Kidney tubule cell (primary cell): ENCODE results near the gene NUBP2.

Experiments
- DNase-seq: peaks from one replicate; pipeline ENCODE4 v3.0.0-alpha.2; 2018; ENCODE audit warnings: low spot score

The NUBP2 gene

DNA sequence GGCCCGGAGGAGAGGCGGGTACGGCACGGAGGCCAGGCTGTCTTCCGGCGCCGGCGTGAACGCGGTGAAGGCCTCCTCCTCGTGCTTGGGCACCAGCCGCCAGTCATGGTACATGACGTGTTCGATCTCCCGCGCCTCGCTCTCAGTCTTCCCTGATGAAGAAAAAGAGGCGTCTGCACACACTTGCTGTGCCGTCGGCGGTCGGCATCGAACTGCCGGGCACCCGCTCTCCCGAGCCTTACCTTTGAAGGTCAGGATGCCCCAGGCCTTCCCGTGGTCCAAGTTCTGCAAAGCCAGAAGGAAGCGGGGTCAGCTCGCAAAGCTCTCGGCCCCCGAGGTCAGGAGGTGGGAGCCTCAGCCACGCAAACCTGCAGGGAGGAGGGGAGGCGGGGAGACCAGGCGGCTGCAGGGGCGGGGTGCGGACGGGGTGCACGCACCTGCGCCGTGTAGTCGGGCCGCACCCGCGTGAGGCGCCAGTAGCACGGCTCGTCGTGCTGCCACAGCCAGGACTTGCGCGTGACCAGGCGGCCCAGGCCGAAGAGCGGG lies 10.3 kb upstream of the NUBP2 start, which contains the start of gene EME2:
Gene EME2, plus strand, starts transcription at position 449 of the 546 bp plus-strand sequence. CDS start 418 bp downstream, outside the sequence.
- peak; percentile 56 for DNase-seq

DNA sequence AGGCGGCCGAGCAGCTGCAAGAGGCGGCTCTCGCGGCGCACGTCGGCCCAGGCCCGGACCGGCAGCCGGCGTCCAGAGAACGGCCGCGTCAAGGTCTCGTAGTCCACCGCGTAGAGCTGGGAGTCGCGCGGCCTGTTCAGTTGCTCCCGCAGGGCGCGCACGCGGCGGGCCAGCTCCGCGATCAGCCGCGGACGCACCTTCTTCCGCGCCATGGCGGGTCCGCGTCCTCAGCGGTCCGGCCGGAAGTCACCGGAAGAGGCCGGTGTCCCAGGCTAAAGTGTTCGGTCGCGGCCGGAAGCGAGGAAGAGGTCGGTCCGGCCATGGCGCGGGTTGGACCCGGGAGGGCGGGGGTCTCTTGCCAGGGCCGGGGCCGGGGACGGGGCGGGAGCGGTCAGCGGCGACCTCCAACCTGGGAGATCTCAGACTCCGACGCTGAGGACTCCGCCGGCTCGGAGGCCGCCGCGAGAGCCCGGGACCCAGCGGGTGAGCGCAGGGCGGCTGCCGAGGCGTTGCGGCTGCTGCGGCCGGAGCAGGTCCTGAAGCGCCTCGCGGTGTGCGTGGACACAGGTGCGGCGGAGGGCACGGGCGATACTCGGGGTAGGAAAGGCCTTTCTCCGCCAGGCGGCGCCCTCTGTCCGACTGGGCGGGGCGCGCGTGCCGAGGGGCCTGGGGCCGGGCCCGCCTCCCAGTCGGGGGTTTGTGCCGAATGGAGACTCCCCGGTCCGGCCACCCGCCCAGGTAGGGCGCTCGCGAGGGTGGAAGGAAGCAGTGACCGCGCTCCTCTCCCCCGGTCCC lies 9.7 kb upstream of the NUBP2 start, which contains the start of gene MRPS34:
Gene MRPS34, minus strand, starts transcription at position 227 of the 795 bp plus-strand sequence. Its CDS starts 15 bp downstream, at position 212.
- peak; percentile 89 for DNase-seq

DNA sequence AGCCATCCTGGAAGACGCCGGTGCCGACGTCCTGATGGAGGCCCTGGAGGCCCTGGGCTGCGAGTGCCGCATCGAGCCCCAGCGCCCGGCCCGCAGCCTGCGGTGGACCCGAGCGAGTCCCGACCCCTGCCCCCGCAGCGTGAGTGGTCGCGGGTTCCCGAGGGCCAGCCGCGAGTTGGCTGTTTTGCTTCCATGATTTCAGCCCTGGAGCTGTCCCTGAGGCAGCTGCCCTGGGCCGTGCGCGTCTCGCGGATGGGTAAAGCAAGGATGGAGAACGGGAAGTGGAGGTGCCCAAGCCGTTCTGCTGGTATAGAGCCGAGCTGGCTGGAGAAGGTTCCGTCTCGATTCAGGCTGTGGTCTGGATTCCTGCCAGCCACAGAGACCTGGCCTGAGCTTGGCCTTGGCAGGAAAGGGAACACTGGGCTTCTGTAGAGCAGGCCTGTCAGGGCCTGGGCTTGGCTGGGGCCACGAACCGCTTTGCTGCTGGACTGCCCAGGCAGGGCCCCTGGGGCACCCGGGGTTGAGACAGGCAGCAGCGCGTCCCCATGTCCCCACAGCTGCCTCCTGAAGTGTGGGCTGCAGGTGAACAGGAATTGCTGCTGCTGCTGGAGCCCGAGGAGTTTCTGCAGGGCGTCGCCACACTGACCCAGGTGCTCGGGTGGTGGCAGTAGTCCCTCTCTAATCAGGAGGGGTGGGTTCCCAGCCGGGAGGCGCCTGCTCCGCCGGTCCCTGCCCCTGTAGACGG lies 8.9 kb upstream of the NUBP2 start:
- peak; percentile 70 for DNase-seq

DNA sequence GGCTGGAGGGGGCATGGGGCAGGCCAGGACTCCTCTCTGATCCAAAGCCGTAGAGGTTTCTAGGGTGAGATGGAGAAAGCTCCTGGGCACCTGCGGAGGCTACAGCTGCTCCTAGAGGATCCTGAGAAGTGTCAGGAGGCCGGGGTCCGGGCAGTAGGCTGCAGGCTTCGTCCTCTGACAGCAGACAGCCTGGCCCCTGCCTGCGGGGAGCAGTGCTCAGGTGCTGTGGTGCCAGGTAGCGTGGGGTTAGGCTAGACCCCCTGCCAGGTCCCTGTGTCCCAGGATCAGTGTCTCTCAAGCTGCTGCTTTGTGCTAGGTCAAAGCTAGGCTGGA lies 8.3 kb upstream of the NUBP2 start:
- no peak for DNase-seq

DNA sequence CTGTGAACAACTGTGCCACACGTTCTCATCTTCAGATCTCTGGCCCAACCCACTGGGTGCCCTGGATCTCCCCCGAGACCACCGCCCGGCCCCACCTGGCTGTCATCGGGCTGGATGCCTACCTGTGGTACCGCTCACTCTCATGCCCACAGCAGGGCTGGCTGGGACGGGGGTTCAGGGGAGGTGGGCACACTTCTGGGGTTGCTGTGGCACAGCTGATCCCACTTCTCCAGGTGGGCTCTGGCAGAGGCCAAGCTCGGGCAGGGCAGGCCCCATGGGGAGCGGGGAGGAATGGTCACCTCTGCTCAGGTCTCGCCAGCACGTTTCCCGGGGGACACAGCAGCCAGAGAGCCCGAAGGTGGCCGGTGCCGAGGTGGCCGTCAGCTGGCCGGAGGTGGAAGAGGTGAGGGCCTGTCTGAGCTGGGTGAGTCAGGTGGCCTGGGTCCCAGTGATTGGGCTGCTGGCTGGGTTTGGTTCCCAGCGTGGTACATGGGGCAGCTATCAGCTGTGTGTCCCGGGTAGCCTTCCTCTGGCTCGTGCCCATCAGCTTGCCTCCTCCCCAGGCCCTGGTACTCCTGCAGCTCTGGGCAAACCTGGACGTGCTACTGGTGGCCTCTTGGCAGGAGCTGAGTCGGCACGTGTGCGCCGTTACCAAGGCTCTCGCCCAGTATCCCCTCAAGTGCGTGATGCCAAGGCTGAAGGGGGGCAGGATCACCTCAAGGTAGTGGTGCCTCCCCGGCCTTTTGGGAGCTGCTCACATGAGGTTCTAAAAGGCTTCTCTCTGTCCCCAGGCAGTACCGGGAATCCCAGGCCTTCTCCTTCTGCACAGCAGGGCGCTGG lies 7.5 kb upstream of the NUBP2 start:
- no peak for DNase-seq

DNA sequence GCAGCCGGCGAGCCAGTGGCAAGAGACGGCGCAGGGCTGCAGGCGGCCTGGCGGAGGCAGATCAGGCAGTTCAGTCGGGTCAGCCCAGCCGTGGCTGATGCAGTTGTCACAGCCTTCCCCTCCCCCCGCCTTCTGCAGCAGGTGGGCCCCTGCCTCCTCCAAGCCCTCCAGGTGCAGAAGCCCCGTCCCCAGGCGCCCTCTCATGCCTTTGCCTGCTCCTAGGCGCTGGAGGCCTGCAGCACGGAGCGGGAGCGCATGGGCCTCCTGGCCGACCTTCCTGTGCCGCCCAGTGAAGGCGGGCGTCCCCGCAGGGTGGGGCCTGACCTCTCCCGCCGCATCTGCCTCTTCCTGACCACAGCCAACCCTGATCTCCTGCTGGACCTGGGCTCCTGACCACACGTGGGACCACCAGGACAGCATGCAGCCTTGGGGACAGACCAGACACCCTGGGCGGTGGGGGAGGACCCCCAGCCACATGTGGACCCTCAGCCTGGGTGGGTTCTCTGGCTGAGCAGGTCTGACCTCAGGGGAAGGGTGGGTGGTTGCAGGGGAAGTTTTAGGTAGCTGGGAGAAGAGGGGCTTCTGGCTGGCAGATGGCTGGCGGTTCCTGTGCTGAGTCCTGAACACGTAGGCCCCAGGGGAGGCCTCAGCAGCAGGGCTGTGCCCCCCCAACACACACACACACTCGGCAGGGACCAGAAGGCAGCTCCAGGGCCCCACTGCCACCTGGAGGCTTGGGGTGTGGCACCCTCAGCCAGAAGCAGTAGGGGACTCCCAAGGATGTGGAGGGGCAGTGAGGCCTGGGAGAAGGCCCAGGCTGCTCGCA lies 6.7 kb upstream of the NUBP2 start:
- no peak for DNase-seq

DNA sequence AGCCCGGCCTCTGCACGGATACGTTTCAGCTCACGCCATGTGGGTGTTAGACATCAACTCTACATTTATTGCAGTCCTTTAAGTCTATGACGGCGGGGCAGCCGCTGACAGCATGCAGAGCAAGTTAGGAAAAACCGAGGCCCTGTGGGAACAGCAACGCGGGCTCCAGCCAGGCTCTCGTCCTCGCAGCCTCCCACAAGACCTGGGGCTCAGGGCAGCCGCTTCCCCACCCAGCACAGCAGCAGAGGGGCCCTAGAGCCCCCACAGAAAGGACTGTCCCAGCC lies 6.1 kb upstream of the NUBP2 start:
- DNase-seq, result no peak

DNA sequence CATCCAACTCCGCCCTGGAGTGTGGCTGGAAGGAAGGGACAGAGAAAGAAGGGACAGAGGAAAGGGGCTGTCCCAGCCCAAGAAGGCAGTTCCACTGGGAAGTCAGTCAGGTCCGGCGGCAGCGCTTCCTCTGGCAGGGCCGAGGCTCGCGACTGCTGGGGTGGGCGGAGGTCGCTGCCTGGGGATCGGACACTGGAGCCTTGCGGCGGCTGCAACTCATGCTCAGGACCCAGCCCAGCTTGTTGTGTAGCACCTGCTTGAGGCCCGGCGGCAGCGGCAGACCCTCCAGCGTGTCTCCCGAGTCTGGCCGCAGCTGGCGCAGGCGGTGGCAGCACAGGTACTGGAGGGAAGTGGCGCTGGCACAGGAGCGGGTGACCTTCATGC lies 5.8 kb upstream of the NUBP2 start:
- DNase-seq, result no peak

DNA sequence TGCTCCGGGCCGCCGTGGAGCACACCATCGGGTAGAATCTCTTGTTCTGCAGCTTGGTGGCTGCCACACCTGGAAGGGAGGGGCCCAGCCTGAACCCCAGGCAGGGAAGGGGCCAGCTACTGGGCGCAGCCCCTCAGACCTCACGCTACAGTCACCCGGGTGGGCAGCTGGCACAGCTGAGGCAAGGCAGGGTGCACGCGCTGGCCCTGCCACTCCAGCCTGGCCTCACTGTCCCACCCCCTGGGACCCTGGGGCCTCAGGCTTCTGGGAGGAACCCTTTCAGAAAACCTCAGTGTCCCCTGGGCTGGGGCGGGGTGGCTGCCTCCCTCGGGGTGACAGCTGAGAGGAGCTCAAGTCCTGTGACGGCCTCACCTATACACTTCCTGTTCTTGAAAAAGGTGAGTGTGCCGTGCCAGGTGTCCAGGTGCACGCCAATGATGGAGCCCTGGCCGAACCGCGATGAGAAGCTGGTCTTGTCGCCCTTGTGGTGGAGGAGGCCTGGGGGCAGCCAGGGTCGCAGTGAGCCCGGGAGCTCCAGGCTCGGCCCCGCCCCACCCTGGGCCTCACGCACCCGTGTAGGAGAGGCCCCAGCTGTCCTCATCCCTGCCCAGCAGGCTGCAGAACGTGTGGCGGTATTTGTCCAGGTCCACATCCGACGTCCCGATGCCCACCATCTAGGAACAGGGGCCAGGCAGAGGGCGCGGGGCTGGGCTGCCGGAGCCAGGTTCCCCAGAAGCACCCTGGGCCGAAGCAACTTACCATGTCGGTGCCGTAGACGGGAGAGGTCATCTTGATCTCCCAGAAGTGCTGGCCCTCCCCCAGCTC lies 5.2 kb upstream of the NUBP2 start:
- no peak for DNase-seq

DNA sequence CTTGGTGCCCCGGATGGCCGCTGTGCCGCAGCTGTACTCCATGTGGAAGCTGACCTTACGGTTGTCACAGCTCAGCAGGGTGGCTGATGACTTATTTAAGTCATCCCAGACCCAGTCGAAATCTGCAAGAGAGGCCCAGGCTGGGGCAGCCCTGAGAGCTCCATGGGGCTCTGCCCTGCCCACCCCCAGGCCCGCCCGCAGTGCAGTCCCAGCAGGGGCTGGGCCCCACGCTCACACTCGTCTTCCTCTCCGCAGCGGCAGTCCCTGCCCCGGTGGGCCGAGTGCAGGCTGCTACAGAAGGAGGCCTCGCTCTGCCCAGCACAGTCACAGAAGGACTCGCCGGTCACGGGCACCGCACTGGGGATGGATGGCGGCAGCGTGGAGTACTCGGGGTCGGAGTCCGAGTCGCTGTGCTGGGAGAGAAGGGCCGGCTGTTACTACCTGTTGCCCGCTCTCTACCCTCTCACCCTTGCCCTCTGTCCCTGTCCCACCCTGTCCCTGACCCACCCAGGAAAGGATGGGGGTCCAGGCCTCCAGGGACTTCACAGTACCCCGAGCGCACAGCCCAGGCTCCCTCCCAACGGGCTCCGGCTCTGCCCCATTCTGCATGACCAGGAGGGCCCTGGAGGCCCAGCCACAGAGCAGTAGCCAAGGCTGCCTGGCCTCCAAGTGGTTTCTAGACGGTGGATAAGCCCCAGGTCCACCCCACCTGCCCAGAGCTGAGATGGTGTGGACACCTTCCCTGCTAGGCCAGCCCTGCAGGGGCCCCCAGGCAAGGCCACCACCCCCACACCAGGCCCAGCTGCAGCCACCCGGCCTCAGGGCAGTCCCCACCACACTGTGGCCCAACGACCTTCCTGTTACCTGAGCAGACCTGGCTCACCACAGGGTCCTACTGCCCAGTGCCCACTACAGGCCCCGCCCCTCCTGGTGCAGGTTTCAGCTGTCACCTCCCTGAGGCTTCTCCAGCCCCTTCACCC lies 4.3 kb upstream of the NUBP2 start:
- no peak for DNase-seq

DNA sequence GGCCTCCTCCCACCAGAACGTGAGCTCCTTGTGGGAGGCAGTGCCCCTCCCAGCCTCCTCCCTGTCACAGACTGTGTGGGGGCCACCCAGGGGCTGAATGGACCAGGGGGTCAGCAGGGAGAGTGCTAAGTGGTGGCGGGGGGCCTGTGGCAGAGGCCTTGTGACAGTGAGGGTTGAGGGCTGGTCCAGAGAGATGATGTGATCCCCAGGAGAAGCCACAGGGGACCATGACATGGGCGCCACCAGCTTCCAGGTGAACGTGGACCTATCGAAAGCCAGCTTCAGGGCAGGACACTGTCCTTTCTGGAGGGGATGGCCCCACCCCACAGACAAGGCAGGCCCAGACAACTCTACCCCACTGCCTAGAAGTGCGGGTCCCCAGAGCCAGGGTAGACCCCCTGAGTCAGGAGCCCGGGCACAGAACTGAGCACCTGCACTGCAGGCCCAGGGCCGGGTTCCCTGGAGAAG lies 3.5 kb upstream of the NUBP2 start:
- no peak for DNase-seq

DNA sequence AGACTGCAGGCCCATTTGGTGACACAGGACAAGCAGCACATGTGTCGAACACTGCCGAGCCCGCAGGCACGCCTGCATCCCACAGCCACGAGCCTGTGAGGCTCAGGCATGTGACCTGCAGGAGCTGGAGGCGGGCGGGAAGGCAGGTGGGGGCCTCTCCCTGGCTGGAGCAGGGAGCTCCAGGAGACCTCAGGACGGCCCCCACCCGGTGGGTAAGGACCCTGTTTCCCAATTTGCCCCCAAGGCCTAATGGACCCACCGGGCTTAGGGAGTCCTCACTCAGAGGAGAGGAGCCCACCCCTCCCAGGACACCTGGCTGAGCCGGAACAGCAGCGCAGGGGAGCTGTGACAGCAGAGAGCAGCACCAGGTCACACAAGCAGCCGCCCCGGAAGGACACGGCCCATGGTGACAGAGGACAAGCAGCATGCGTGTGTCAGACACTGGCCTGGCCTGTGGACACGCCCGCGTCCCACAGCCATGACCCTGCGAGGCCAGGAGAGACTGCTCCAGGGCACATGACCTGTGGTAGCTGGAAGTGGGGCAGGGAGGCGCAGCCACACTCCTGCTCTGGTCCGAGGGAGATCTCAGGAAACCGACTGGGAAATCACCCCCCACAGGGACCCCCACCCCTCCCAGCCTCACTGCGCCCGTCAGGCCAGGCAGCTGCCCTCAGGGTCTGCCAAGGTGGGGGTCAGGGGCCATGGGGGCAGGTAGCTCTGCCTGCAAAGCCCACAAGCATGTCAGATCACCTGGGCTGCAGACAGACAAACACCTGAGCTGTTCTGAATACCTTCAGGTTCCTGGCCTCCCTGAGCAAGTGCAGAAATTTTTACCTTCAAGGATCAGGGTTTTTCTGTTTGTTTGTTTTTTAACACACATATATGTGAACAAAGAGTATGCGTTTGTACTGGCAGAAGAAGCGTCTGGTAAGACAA lies 2.8 kb upstream of the NUBP2 start:
- DNase-seq, result no peak

DNA sequence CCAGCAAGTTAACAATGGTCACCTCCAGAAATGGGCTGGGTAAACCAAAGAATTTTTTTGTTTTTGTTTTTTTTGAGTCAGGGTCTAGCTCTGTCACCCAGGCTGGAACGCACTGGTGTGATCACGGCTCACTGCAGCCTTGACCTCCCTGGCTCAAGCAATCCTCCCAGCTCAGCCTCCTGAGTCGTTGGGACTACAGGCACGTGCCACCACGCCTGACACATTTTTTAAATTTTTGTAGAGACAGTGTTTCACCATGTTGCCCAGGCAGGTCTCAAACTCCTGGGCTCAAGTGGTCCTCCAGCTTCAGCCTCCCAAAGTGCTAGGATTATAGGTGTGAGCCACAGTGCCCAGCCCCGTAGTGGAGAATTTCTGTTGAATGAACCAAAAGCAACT lies 2.1 kb upstream of the NUBP2 start:
- no peak for DNase-seq

DNA sequence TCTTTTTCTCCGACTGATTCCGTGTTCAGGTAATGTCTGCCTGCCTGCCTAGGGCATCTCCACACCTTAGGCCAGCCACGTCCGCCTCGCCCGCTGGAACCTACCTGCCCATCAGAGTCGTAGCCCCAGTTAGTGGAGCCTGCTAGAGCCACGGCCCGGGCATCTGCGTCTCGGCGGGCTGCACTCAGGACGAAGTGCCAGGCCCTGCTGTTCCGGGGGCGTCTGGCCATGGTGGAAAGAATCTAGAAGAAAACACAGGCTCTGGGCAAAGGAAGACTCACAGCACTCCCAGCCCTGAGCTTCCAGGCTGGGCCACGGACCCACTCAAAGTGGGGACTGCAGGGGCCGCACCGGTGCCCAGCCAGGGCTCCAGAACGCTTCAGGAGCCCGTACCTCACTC lies 1.5 kb upstream of the NUBP2 start:
- no peak for DNase-seq

DNA sequence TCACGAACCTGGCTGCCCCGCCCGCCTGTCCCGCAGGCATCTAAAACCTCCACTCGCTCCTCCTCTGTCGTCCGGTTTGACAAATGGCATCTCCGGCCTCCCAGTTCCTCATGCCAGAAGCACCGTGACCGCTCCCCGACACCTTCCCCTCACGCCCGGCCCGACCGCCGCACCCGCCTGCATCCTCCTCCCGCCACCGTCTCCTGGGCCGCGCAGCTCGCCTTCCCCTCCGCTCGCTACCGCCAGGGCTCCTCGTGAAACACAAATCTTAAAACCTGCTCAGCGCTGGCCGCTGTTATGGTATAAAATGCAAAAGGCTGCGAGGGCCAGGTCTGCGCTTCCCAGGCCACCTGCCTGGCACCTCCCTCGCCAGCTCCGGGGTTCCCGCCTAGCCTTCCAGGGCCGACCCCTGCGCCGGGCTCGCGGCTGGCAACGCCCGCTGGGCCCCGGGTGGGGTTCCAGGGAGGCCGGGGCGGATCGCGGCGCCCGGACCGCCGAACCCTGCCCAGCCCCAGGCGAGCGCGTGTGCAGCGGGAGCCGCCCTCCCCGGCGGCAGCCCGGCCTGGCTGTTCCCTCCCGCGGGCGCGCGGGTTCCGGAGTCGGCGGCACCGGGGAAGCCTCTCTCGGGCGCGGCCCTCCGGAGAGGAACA lies 877 bp upstream of the NUBP2 start:
- peak; percentile 79 for DNase-seq

DNA sequence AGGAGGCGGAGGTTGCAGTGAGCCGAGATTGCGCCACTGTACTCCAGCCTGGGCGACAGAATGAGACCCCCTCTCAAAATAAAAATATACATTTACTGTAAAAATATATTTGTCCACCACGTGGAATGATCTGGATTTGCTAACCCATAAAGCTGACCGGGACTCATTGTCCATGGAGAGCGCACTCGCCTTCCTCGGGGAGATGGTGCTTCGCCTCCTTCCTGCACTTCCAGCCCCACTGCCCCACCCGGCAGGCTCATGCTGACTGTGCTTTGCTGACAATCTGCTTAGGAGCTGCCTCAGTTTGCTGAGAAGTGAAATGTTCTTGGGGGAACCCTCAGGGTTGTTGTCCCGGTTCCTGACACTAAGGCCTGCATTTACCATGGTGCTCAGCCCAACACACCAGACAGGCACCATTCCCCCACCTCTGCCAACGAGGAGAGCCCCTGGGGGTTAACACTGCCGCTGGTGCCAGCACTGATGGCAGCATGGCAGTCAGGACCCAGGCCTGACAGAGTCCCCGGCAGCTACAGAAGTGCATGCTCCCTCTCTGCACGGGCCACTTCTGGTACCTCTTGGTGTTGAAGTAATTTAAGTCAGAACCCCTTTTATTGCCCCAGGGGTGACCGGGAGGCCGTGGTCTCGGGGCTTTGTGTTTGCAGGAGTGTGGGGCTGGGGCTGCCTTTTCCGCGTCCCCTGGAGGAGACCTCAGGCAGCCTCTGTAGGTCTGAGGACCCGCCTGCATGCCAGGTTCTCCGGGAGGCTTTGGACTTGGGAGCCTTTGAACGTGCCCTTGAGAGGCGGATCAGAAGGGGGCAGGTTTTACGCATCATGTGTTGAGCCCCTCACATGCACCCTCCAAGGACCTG lies 2.5 kb downstream of the NUBP2 start:
- no peak for DNase-seq

DNA sequence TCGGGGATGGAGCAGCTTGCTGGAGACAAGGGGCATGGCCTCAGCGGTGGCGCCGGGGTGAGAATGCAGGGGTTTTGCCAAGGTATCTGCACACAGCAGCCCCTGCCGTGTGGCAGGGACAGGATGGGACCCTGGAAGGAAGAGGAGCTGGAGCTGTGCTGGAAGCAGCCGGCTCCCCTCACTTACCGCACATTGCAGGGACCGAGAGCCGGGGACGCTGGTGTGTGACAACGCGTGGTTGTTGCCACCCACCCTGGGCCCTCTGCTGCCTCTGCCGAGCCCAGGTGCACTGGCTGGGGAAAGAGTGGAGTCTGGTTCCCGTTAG lies 3.0 kb downstream of the NUBP2 start:
- DNase-seq, result no peak
